SU-DHL-6 (cell line): ENCODE results near the gene ZNF280B.

Experiments used
- EZH2phosphoT487 ChIP-seq: fragments of 200-600 bp; sonication (generic), shearing (Covaris generic); conservative IDR thresholded peaks from 2 replicates; pipeline ENCODE4 v1.6.1; 2018; ENCODE audit warnings: mild to moderate bottlenecking, antibody characterized with exemption, low read length, moderate library complexity, mixed read lengths
- TF ChIP-seq, protein P1 (sequence below): fragments of 200-600 bp; sonication (generic); IDR thresholded peaks from one replicate; pipeline ENCODE4 v1.5.1; 2017; ENCODE audit warnings: antibody characterized with exemption, mild to moderate bottlenecking, low read length, moderate library complexity; ENCODE audit not compliant: insufficient read depth, poor library complexity, severe bottlenecking

GRCh38 chr22:22553735-22554586 is 45.4 kb upstream of the ZNF280B start:
- TF ChIP-seq, protein P1, sequence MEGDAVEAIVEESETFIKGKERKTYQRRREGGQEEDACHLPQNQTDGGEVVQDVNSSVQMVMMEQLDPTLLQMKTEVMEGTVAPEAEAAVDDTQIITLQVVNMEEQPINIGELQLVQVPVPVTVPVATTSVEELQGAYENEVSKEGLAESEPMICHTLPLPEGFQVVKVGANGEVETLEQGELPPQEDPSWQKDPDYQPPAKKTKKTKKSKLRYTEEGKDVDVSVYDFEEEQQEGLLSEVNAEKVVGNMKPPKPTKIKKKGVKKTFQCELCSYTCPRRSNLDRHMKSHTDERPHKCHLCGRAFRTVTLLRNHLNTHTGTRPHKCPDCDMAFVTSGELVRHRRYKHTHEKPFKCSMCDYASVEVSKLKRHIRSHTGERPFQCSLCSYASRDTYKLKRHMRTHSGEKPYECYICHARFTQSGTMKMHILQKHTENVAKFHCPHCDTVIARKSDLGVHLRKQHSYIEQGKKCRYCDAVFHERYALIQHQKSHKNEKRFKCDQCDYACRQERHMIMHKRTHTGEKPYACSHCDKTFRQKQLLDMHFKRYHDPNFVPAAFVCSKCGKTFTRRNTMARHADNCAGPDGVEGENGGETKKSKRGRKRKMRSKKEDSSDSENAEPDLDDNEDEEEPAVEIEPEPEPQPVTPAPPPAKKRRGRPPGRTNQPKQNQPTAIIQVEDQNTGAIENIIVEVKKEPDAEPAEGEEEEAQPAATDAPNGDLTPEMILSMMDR = no peak
- no peak for TF ChIP-seq EZH2phosphoT487
